22Rv1 (cell line): ENCODE data around the gene GNG4.

ENCODE experiments used
- CTCF ChIP-seq: fragments of 450-650 bp; IDR thresholded peaks from 2 replicates; pipeline ENCODE4 v1.5.1; 2017; ENCODE audit warnings: mild to moderate bottlenecking
- ZFX ChIP-seq: fragments of 450-650 bp; IDR thresholded peaks from 2 replicates; pipeline ENCODE4 v1.6.1; 2017; ENCODE audit warnings: antibody characterized with exemption, borderline replicate concordance

DNA sequence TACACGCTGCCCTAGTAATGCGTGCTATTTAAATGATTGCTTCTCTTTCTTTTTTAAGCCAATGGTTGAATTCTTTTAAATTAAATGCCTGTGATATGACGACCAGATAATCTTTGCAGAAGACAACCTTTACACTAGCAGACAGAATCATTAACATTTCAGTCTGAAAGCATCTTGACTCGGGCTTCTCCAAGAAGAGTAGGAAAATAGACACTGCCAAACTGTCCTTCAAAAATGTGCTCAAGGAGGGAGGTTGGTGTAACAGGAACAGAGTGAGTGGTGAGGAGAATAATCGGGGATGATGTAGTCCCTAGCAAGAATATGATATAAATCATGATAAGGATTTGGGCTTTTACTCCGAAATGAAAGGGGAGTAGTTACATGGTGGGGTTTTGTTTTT lies 138.8 kb downstream of the GNG4 start:
- TF ChIP-seq CTCF (no peak), ZFX (no peak)
